D721Med (cell line): ENCODE data around the gene TTC7B.

Experiments
- DNase-seq: peaks from one replicate; pipeline ENCODE4 v3.0.0; 2011; ENCODE audit warnings: low spot score; ENCODE audit not compliant: insufficient read length
- FAIRE-seq: peaks from 2 replicates; lab custom pipeline; 2011; peaks lifted over from hg19 to GRCh38; lab: Jason Lieb, UNC
- CTCF ChIP-seq: IDR thresholded peaks from 2 replicates; pipeline ENCODE4 v1.5.1; 2012; ENCODE audit warnings: mild to moderate bottlenecking, control low read depth; ENCODE audit not compliant: insufficient read depth; ENCODE audit errors: missing control alignments

The TTC7B gene

GRCh38 chr14:90803249-90803648 lies 13.0 kb downstream of the TTC7B start:
- no peak for FAIRE-seq

GRCh38 chr14:90799420-90799819 lies 16.8 kb downstream of the TTC7B start:
- no peak for FAIRE-seq
- TF ChIP-seq CTCF = no peak
- no peak for DNase-seq

More at GRCh38 chr14:90803249-90803648, 13.0 kb downstream of the TTC7B start:
- no peak for DNase-seq
- TF ChIP-seq CTCF = no peak

GRCh38 chr14:90797919-90798318 lies 18.3 kb downstream of the TTC7B start:
- TF ChIP-seq CTCF = no peak
- FAIRE-seq = no peak

GRCh38 chr14:90797451-90797850 lies 18.8 kb downstream of the TTC7B start:
- no peak for TF ChIP-seq CTCF
- no peak for FAIRE-seq
- no peak for DNase-seq

More at GRCh38 chr14:90797919-90798318, 18.3 kb downstream of the TTC7B start:
- DNase-seq = no peak

GRCh38 chr14:90796329-90796728 lies 19.9 kb downstream of the TTC7B start:
- no peak for TF ChIP-seq CTCF
- FAIRE-seq (no peak), DNase-seq (no peak)

GRCh38 chr14:90795744-90796143 lies 20.5 kb downstream of the TTC7B start:
- FAIRE-seq (no peak), DNase-seq (no peak)
- TF ChIP-seq CTCF = no peak

GRCh38 chr14:90791486-90791885 lies 24.7 kb downstream of the TTC7B start:
- no peak for TF ChIP-seq CTCF
- FAIRE-seq (no peak), DNase-seq (no peak)
